HCT116 (cell line): Measurements from ENCODE around the gene NPS.

Experiments
- EGR1 ChIP-seq: IDR thresholded peaks from 2 replicates; pipeline ENCODE4 v1.6.1; 2012; ENCODE audit warnings: low read depth
- EZH2phosphoT487 ChIP-seq: fragments of 200-600 bp; IDR thresholded peaks from 2 replicates; pipeline ENCODE4 v1.6.1; 2018; ENCODE audit warnings: antibody characterized with exemption, borderline replicate concordance
- POLR2A ChIP-seq: IDR thresholded peaks from 2 replicates; pipeline ENCODE4 v1.7.0; 2011; ENCODE audit warnings: borderline replicate concordance; ENCODE audit not compliant: insufficient read depth, insufficient read length; ENCODE audit errors: extremely low read depth
- POLR2AphosphoS5 ChIP-seq: IDR thresholded peaks from 2 replicates; pipeline ENCODE4 v1.6.1; 2011; ENCODE audit warnings: mild to moderate bottlenecking, low read depth, low read length, moderate library complexity
- REST ChIP-seq: IDR thresholded peaks from 2 replicates; pipeline ENCODE4 v1.6.1; 2012; ENCODE audit warnings: low read depth
- SP1 ChIP-seq: IDR thresholded peaks from 2 replicates; pipeline ENCODE4 v1.6.1; 2012; ENCODE audit warnings: low read depth
- TCF7L2 ChIP-seq: IDR thresholded peaks from 2 replicates; pipeline ENCODE4 v1.7.0; 2011; ENCODE audit warnings: borderline replicate concordance, inconsistent platforms; ENCODE audit not compliant: insufficient read depth, insufficient read length; ENCODE audit errors: extremely low read depth
- ZFX ChIP-seq: fragments of 450-650 bp; IDR thresholded peaks from 2 replicates; pipeline ENCODE4 v1.6.1; 2017
- TF ChIP-seq, protein P1 (sequence below), 3 experiments: fragments of 200-600 bp in 1 of 3; sonication (generic) in 1 of 3; IDR thresholded peaks in 2 of 3; conservative IDR thresholded peaks in 1 of 3; 2 replicates each; pipeline ENCODE4 v1.5.1; 2012 to 2017; ENCODE audit warnings: low read depth in 2 of 3, low read length in 2 of 3, antibody characterized with exemption in 1 of 3, borderline replicate concordance in 1 of 3, control low read depth in 1 of 3, mild to moderate bottlenecking in 1 of 3, mixed read lengths in 1 of 3, mixed run types in 1 of 3, moderate library complexity in 1 of 3; ENCODE audit not compliant: insufficient read depth in 1 of 3

DNA sequence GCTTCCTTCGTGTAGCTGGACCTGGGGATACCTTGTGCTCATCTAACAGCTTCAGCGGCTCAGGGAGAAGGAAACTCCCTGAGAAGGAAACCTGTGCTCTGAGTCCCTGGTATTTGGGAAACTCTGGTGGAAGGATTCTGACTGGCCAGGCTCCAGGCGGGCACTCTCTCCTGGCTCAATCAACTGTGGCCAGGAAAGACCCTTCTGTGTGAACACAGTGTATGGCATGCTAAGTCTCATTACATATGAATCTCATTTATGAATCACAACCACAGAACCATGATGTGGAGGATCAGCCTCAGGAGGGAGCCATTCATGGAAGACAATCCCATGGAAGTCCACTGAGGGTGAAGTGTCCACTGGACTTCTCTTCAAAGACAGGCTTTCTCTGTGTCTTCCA, 20.9 kb downstream of the NPS start:
- TF ChIP-seq, protein P1, sequence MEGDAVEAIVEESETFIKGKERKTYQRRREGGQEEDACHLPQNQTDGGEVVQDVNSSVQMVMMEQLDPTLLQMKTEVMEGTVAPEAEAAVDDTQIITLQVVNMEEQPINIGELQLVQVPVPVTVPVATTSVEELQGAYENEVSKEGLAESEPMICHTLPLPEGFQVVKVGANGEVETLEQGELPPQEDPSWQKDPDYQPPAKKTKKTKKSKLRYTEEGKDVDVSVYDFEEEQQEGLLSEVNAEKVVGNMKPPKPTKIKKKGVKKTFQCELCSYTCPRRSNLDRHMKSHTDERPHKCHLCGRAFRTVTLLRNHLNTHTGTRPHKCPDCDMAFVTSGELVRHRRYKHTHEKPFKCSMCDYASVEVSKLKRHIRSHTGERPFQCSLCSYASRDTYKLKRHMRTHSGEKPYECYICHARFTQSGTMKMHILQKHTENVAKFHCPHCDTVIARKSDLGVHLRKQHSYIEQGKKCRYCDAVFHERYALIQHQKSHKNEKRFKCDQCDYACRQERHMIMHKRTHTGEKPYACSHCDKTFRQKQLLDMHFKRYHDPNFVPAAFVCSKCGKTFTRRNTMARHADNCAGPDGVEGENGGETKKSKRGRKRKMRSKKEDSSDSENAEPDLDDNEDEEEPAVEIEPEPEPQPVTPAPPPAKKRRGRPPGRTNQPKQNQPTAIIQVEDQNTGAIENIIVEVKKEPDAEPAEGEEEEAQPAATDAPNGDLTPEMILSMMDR (IDR thresholded peaks at IDR 0.05 in 2 of 3, conservative IDR thresholded peaks at IDR 0.05 in 1 of 3; ENCODE audit: borderline replicate concordance in 1 of 3, insufficient read depth in 1 of 3, low read depth in 2 of 3, low read length in 2 of 3) = no peak
- TF ChIP-seq EGR1 = no peak
- TF ChIP-seq POLR2A = no peak
- no peak for TF ChIP-seq ZFX
- no peak for TF ChIP-seq POLR2AphosphoS5
- no peak for TF ChIP-seq EZH2phosphoT487
- TF ChIP-seq SP1 = no peak
- TF ChIP-seq TCF7L2 = no peak
- no peak for TF ChIP-seq REST
